GM18508 (cell line): Measurements from ENCODE around the gene GRIN2D.

Experiments used
- ATAC-seq: cut with Tn5 transposase; IDR thresholded peaks from one replicate; pipeline ENCODE4 v1.9.1; 2021; ENCODE audit warnings: moderate number of reproducible peaks; ENCODE audit not compliant: insufficient read depth, unreplicated experiment

Gene GRIN2D

GRCh38 chr19:48393559-48394330 lies at the start of gene GRIN2D:
TSS of gene GRIN2D (plus strand) at chr19:48393668. CDS start at chr19:48398393, 4,725 bp downstream.
- no peak for ATAC-seq

GRCh38 chr19:48344892-48345291 lies 48.6 kb upstream of the GRIN2D start:
- ATAC-seq = no peak

GRCh38 chr19:48346191-48346590 lies 47.3 kb upstream of the GRIN2D start:
- ATAC-seq = no peak

- no peak for ATAC-seq
Observed at GRCh38 chr19:48348045-48348444, 45.4 kb upstream of the GRIN2D start.

- ATAC-seq = no peak
Observed at GRCh38 chr19:48348737-48349136, 44.7 kb upstream of the GRIN2D start.

- ATAC-seq = no peak
Observed at GRCh38 chr19:48350856-48351255, 42.6 kb upstream of the GRIN2D start.

GRCh38 chr19:48351341-48351752 lies 42.1 kb upstream of the GRIN2D start:
- ATAC-seq = no peak

- ATAC-seq = no peak
Observed at GRCh38 chr19:48353677-48354076, 39.8 kb upstream of the GRIN2D start.

- no peak for ATAC-seq
Observed at GRCh38 chr19:48354332-48354992, 39.0 kb upstream of the GRIN2D start.

GRCh38 chr19:48355365-48355954 lies 38.0 kb upstream of the GRIN2D start:
- ATAC-seq = no peak

GRCh38 chr19:48359123-48359522 lies 34.3 kb upstream of the GRIN2D start:
- no peak for ATAC-seq

GRCh38 chr19:48361912-48362311 lies 31.6 kb upstream of the GRIN2D start:
- no peak for ATAC-seq

GRCh38 chr19:48362716-48363499 lies 30.6 kb upstream of the GRIN2D start:
- no peak for ATAC-seq

GRCh38 chr19:48363500-48363809 lies 30.0 kb upstream of the GRIN2D start:
- no peak for ATAC-seq

GRCh38 chr19:48363810-48364597 lies 29.5 kb upstream of the GRIN2D start, which contains the start of the genes SYNGR4 and TMEM143:
TSS of gene SYNGR4 (plus strand) at chr19:48364367. CDS start at chr19:48365843, 1,476 bp downstream.
TSS of gene TMEM143 (minus strand) at chr19:48363940. CDS start at chr19:48363920, 20 bp downstream.
- peak; percentile 41 for ATAC-seq

GRCh38 chr19:48364598-48365348 lies 28.7 kb upstream of the GRIN2D start:
- no peak for ATAC-seq

- no peak for ATAC-seq
Observed at GRCh38 chr19:48365602-48366001, 27.9 kb upstream of the GRIN2D start.

GRCh38 chr19:48367855-48368254 lies 25.6 kb upstream of the GRIN2D start:
- ATAC-seq = no peak

- no peak for ATAC-seq
Observed at GRCh38 chr19:48368936-48369335, 24.5 kb upstream of the GRIN2D start.
